NCI-H748 (cell line): ENCODE results near the gene UBE2E2.
"Not testable (repeated sequence)": the region's sequence is repeated elsewhere in the genome, so short reads cannot be mapped to it uniquely, and the experiment has no call there.

Source experiments
- DNase-seq: peaks from one replicate; lab custom pipeline; 2025; ENCODE audit not compliant: unreplicated experiment; lab: John Stamatoyannopoulos, UW

The UBE2E2 gene

DNA sequence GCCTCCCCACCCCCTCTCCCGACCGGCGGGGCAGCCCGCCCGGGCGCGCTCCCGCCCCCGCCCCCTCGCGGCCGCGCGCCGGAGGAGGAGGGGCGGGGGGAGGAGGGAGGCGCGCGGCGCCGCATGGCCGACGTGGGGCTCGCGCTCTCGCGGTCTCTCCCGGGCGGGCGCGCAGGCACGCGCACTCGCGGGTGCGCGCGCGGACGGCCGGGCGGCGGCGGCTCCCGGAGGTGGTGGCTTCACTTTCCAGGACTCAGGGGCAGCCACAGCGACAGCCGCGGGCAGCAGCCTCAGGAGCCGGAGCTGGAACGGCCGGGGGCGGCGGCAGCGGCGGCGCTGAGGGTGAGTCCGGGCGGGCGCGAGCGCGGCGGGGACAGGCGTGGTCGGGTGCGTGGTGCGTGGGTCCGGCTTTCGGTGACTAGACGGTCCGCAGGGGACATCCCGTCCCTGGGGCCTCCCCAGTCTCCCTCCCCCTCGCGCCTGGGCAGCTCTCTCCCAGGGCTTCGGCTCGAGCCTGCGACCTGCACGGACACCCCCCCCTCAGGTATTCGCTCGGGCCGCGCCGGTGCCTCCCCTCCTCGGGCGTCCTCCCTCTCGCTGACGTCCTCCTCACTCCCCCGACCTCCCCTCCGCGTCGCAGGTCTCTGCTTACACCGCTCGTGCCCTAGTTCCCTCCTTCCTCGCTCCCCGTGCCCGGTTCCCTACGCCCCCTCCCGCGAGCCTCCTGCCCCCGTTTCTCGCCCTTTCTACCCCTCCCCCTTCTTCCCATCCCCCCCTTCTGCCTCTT is at the start of gene UBE2E2:
Gene UBE2E2, plus strand, starts transcription at position 407 of the 787 bp plus-strand sequence.
- DNase-seq = peak; percentile 75

DNA sequence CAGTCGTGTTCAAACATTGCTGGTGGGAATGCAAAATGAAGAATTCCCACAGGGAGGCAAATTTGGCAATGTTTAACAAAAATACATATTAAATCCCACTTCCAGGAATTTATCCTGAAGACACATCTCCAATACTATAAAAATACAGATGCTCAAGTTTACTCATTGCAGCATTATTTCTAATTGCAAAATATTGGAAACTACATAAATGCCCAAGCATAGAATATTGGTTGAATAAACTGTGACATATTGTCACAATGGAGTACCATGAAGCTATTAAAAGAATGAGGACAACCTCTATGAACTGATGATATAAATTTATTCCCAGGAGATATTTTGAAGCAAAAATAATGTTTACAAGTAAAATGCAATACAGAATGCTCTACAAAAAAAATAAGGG is 49.7 kb upstream of the UBE2E2 start:
- DNase-seq = no peak

DNA sequence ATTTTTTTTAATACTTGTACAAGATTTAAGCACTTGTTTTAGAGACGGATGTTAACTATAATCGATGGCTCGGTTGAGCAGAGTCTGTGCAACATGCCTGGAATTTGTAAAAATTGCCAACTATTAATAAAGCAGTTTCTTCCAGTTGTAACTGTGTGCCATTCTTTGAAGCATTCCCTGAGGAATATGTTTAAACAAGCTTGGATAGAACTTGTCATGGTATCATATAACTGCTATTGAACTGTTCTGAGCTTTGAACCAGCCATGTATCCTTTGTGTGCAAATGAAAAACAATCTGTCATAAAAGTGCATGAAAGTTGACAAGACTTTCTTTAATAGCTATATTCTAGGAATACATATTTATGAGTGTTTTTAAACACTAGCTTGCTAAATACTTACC is 45.8 kb upstream of the UBE2E2 start:
- no peak for DNase-seq

DNA sequence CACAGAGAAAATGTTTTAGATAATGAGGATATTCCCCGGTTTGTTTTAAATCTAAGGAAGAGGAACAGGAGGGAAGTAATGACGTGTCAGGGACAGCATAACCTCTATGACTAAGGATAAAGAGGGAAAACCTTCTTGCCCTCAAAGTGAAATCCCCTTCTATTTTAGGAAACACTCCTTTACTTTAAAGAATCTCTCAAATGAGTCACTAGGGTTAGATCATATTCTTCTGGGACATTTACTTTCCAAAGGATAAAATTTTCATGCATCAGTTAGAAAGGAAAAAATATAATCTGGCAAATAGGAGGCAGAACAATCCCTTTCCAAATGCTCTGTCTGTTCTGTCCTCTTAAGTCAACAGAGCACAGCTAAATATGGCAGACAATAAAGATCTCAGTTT is 43.2 kb upstream of the UBE2E2 start:
- DNase-seq = no peak

DNA sequence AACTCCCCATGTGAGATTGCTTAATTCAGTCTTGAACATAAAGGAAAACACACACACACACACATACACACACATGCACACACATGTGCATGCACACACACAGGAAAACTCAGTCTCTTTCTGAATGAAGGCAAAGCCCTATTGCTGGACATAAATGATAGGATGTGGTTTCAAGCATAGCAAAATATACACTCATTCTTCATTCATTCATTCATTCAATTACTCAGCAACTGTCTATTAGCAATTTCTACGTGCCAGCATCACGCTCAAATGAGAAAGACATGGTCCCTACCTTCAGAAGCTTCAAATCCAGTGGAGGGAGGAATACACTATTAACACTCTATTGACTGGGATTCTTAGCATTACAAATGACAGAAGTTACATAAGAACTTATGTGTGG is 41.8 kb upstream of the UBE2E2 start:
- DNase-seq = no peak

DNA sequence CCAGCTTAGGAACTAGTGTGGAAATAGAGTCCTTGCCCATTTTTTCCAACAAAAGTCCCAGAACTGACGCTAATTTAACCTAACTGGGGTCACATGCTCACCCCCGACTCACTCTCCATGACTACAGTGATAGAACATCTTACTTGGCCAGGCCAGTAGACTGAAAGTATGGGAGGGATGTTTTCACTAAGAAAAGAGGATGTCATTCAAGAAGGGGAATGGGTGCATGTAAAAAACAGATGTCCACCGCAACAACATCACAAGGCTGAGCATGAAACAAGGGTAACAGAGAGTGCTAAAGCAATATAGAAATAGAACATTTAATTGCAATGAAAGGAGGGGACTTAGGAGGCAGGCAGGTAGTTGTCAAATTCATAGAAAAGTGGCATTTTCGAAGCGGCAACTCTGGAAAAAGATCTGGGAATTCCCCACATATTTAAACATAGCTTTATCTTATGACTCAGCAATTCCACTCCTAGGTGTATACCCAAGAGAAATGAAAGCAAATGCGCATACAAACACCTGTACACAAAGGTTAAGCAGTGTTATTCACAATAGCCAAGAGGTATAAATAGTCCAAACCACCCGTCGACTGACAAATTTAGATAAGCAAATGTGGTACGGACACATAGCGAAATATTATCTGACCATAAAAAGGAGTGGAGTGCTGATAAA is 41.1 kb upstream of the UBE2E2 start:
- no peak for DNase-seq

DNA sequence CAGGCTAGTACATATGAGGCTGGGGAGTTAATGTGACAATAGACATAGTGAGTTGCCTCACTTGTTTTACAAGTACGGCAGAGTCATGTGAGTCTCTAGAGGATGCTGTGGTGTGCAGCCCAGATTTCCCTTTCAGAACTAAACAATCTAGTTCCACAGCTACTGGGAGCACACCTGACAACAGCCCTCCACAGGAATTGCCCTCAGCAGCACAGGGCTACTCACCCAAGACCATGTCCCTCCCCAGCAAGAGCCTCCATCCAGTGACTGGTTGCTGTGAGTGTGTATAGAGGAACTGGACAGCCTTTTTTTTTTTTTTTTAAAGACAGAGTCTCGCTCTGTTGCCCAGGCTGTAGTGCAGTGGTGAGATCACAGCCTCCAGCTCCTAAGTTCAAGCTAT is 40.2 kb upstream of the UBE2E2 start:
- no peak for DNase-seq

DNA sequence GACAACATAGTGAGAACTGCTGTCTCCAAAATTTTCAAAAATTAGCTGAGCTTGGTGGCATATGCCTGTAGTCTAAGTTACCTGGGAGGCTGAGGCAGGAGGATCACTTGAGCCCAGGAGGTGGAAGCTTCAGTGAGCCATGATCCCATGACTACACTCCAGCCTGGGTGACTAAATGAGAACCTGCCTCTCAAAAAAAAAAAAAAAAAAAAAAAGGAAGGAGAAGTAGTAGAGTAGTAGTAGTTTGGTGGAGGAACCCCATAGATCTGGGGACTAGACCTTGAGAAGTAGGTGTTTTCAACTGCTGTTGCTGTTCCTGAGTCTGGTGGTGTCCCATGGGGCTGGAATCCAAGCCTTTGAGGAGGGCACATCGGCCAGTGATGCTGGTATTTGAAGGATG is 38.4 kb upstream of the UBE2E2 start:
- DNase-seq = no peak

DNA sequence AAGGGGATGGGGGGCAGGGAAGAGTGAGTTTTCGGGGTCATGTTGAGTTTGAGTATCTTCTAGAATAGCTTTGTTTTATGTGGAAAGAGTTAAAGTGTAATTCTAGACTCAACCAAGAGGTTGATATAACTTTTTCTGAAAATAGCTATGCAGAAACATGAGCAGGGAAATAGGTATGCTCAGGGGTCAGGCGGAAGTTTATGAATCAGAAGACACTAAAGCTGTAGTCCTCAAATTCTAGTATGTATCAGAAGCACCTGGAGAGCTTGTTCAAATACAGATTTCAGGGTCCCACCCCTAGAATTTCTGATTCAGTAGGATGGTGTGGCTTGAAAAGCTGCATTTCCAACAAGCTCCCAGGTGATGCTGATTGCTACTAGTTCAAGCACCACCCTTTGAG is 37.6 kb upstream of the UBE2E2 start:
- DNase-seq = no peak

DNA sequence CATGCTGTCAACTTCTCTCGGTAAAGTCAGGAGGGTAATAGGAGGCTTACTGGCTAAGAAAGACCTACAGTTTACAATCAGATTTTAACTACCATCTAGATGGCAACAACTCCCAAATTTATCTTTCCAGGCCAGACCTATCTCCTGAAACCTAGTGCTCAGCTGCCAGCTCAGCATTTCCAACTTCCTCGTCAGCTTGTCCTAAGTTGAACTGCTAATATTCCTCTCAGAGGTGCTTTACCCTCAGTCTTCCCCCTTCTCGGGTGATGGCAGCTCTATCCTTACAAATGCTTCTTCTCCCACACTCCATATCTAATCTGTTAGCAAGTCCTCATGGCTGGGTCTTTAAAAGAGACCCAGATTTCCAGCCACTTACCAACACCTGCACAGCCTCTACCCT is 36.9 kb upstream of the UBE2E2 start:
- no peak for DNase-seq

DNA sequence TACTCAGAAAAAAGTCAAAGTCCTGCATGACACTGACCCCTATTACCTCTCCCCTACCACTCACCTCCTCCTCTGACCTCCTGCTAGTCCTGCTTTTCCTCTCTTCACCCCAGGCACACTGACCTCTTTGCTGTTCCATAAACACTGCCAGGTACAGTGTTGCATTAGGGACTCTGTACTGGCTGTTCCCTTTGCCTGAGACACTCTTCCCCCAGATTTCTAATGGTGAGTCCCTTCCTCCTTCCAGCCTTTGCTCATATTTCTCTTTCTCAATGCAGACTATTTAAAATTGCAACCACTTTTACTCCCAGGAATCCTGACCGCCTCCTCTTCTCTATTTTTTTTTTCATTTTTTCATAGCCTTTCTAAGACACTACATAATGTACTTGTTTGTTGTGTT is 36.3 kb upstream of the UBE2E2 start:
- DNase-seq = no peak

DNA sequence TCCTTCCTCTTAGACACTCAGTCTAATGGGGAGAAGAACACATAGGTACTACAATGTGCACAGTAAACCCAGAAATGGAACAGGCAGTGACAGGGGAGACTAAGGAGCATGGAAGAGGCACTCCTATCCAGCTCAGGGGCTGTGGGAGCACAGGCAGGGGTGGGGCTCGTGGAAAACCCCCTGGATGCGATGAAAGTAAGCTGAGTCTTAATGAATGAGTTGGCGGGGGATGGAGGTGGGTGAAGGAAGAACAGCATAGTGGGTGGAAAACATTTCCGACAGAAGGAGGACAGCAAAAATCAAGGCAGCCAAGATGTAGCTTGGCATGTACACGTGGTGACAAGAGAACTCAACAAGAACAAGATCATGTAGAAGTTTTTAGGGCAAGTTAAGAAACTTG is 33.6 kb upstream of the UBE2E2 start:
- no peak for DNase-seq

DNA sequence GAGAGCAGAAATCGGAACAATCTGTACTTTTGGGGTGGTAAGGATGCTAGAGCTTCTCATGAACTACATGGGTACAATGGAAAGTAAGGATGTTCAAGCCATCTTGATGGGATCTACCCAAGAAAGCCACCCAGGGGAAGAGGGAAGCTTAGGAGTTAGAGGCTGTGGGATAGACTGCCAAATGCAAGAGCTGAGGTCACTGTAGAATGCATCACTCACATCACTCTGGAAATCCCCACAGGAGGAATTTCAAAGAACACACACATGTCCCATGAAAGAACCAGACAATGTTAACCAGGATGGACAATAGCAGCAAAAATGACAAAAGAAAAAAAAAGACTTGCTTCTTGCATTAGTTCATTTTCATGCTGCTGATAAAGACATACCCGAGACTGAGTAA is 32.8 kb upstream of the UBE2E2 start:
- DNase-seq = no peak

DNA sequence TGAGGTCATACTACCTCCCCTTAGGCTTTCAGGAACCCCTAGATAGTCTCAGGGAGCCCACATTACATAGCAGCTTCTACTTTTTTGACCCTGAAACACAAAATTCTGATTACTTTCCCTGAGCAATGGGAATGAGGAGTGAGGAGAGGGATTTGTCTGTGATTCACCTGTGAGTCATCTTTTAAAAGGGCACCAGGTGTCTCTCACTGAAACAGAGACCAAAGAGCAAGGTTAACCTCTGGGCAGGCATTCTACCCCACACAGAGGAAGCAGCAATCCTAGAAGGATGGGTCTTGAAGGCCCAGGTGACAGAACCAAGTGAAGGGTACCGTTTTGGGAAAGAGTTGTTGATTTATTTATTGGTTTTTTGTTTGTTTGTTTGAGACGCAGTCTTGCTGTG is 31.1 kb upstream of the UBE2E2 start:
- DNase-seq = no peak

DNA sequence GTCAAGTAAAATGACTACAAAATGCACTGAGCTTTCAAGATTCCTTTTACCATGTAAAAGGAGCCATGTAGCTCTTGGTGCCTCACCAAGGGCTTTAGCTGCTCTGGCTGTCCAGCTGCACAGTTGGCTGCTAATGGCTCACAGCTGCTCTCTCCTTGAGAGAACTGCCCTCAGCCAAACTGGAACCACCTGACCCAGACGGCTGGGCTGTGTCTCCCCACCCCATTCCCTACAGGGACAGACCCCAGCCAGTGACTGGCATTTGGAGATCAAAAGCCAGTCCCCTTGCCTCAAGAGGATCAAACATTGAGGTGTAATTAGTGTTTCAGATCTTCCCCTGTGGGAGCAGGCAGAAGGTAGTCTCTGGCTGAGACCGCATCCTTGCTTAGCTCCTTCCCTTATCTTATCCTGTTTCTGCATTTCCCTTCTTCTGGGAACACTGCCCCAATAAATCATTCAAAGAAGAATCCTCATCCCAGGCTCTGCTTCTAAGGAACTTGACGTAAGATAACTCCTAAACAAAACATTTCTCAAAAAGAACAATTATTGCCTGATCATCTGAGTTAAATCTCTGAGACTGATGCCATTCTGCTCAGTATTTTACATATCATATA is 28.6 kb upstream of the UBE2E2 start:
- no peak for DNase-seq

DNA sequence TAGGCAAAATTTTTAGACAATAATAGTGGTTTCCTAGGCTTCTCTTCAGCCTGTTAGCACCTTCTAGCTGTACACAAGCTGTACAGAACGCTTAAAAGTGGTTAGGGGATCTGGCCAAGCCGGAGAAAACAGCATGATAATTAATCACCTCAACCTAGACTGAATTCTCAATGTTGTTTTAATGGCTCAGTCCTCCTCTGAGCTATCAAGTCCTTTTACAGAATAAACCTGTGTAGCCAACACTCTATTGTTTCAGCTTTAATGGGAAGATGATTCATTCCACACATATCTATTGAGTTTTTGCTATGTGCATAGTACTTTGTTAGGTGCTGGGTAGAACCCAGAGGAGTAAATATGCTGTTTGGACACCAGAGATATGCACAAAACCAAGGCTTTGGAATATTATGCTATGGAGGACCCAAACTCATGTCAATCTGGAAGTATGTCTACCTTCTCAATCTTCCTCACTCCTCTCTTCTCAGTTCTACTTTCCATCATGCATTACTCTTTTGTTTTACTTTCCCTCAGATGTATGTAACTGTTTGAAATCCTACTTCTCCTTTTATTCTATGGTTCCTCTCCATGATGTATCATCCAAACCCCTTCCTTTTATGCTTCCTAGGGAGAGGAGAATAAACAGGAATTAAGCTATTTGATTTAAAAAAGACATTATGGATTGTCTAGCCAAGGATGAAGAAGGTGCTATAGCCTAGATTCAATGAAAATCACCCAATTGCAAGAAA is 27.6 kb upstream of the UBE2E2 start:
- no peak for DNase-seq

DNA sequence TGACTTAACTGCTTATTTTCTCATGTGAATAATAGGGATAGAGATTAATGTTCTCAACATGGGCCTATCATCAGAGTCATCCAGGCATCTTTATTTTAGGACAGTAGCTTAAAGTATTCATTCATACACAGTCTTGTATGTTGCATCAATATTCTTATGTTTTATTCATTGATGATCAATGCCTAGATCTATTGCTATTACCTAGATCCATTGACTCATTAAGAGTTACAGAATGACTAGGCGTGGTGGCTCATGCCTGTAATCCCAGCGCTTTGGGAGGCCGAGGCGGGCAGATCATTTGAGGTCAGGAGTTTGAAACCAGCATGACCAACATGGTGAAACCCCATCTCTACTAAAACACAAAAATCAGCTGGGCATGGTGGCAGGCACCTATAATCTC is 26.3 kb upstream of the UBE2E2 start:
- not testable (repeated sequence) for DNase-seq

DNA sequence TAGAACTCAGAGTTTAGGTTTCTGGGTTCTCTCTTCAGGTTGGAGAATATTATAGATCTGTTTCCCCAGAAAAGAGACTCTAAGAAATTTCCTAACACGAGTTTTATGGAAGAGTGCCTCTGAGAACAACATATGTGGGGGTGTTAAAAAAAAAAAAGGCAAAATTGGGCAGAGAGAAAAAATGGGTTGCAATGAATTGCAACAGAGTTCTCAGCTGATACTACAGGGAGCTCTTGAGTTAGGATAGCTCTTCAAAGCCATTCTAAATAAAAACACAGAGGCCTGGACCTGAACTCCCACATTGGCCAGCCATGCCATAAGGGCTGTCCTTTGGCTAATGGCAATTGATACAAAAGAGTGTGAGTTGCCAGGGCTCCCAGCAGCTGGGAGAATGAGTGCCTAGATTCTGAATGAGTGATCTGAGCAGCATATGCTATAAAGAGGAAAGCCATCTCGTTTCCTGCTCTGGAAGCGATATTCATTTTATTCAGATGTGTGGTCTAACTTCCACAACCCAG is 20.1 kb upstream of the UBE2E2 start:
- DNase-seq = no peak

DNA sequence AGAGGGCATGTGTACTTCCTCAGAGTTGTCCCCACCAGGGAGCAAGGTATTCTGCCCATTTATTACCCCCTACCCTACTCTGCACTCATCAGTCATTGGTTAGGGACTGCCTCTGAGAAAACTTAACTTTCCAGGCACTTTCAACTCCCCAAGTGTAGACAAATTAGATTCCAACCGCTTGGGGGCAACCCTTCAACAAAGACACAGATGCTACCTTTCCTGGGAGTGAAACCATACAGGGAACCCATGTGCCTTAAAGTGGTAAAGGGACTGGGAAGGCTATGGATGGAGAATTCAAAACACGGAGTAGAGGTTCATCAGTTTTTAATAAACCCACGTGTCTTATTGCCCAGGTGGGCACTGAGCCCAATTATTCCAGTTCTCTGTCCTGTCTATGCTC is 19.4 kb upstream of the UBE2E2 start:
- peak; percentile 68 for DNase-seq

DNA sequence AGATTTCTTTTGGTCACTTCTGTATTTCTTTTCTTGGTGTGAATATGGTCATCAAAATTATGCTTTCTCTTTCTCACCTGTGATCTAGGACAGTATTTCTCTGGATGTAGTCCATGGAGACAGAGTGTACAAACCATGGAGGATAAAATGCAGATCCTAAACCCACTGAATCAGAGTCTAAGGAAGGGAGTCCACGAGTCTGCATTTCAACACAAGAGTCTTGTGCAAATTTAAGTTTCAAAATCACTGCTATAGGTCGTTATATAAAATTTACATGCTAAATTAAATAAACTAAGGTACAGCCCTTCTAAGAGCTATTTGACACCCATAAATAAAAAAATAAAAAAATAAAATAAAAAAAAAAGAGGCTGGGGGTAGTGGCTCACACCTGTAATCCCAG is 17.3 kb upstream of the UBE2E2 start:
- DNase-seq = no peak

DNA sequence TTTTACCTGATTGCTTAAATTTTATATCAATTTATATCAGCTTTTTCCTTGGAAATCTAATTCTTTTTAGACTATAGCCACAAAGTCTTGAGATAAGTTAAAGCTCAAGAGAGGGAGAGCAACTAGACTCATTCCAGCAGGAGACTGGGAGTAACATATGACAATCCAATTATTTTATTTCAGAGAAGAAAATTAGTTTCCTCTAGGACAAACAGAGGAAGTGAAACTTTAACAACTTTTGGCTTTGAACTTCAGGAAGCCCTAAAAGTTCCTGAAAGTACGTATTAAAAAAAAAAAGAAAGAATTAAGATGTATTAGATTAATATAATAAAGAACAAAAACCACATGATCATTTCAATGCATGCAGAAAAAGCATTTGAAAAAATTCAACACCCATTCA is 13.9 kb upstream of the UBE2E2 start:
- DNase-seq = no peak
